ENCODE data around the gene ANKMY1. TPM values are rescaled to one million over a fixed set of nuclear protein-coding genes. Genes with fewer than 3 reads are reported as not detected.

ANKMY1 gene
- total and polyA plus RNA-seq, 2 experiments from 2014 or later, result 9.2 to 11.1 TPM

GRCh38 chr2:240576436-240577205 lies 18.8 kb upstream of the ANKMY1 start:
- H3K4me3 ChIP-seq, result no peak overlapping the region
- H3K79me2 ChIP-seq, result peaks cover 18% of the 10 kb centered on the region
- H3K4me2 ChIP-seq, result no peak overlapping the region
- WGBS (ENCODE audit: low lambda C conversion rate, missing lambda C conversion rate), result 96% methylated on average over 32 of the region's 32 CpGs
- H3K27me3 ChIP-seq, result no peaks in the 10 kb centered on the region
- H3K36me3 ChIP-seq (replicated peaks; ENCODE audit: insufficient read depth, low read depth), result no peaks in the 10 kb centered on the region
- DNase-seq (ENCODE audit: low spot score), result no peak
- no peaks in the 10 kb centered on the region for H3K9me3 ChIP-seq (ENCODE audit: low read depth)
- H3K9me2 ChIP-seq (replicated peaks; ENCODE audit: insufficient read depth), result no peaks in the 10 kb centered on the region
- H3K27ac ChIP-seq, result no peak overlapping the region
- peaks cover 3% of the 10 kb centered on the region for H4K20me1 ChIP-seq (ENCODE audit: insufficient read depth, poor library complexity, severe bottlenecking)
- no peak overlapping the region for H2AFZ ChIP-seq
- H3K4me1 ChIP-seq (ENCODE audit: insufficient read depth), result peaks cover 22% of the 10 kb centered on the region
- TF ChIP-seq EZH2 (IDR thresholded peaks at IDR 0.05; ENCODE audit: borderline replicate concordance) (no peak), EZH2phosphoT487 (IDR thresholded peaks at IDR 0.05; ENCODE audit: low read depth, severe bottlenecking, unreplicated experiment) (no peak)
- TF ChIP-seq, protein P1, sequence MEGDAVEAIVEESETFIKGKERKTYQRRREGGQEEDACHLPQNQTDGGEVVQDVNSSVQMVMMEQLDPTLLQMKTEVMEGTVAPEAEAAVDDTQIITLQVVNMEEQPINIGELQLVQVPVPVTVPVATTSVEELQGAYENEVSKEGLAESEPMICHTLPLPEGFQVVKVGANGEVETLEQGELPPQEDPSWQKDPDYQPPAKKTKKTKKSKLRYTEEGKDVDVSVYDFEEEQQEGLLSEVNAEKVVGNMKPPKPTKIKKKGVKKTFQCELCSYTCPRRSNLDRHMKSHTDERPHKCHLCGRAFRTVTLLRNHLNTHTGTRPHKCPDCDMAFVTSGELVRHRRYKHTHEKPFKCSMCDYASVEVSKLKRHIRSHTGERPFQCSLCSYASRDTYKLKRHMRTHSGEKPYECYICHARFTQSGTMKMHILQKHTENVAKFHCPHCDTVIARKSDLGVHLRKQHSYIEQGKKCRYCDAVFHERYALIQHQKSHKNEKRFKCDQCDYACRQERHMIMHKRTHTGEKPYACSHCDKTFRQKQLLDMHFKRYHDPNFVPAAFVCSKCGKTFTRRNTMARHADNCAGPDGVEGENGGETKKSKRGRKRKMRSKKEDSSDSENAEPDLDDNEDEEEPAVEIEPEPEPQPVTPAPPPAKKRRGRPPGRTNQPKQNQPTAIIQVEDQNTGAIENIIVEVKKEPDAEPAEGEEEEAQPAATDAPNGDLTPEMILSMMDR (IDR thresholded peaks at IDR 0.05; ENCODE audit: poor library complexity), result no peak

- Histone ChIP-seq H3K9me2 (replicated peaks; ENCODE audit: insufficient read depth) (no peaks in the 10 kb centered on the region), H3K36me3 (replicated peaks; ENCODE audit: insufficient read depth, low read depth) (no peaks in the 10 kb centered on the region), H3K79me2 (peaks cover 15% of the 10 kb centered on the region), H2AFZ (no peak overlapping the region), H3K4me3 (no peak overlapping the region), H3K27me3 (no peaks in the 10 kb centered on the region), H3K9me3 (ENCODE audit: low read depth) (no peaks in the 10 kb centered on the region), H3K4me1 (ENCODE audit: insufficient read depth) (peaks cover 22% of the 10 kb centered on the region), H3K4me2 (no peak overlapping the region), H4K20me1 (ENCODE audit: insufficient read depth, poor library complexity, severe bottlenecking) (peaks cover 3% of the 10 kb centered on the region), H3K27ac (no peak overlapping the region)
- TF ChIP-seq EZH2phosphoT487 (IDR thresholded peaks at IDR 0.05; ENCODE audit: low read depth, severe bottlenecking, unreplicated experiment) (no peak), EZH2 (IDR thresholded peaks at IDR 0.05; ENCODE audit: borderline replicate concordance) (no peak)
- TF ChIP-seq, protein P1 (IDR thresholded peaks at IDR 0.05; ENCODE audit: poor library complexity), result no peak
- WGBS (ENCODE audit: low lambda C conversion rate, missing lambda C conversion rate), result 79% methylated on average over 6 of the region's 6 CpGs
- DNase-seq (ENCODE audit: low spot score), result no peak
Measured at GRCh38 chr2:240576036-240576435, 18.2 kb upstream of the ANKMY1 start.

DNA sequence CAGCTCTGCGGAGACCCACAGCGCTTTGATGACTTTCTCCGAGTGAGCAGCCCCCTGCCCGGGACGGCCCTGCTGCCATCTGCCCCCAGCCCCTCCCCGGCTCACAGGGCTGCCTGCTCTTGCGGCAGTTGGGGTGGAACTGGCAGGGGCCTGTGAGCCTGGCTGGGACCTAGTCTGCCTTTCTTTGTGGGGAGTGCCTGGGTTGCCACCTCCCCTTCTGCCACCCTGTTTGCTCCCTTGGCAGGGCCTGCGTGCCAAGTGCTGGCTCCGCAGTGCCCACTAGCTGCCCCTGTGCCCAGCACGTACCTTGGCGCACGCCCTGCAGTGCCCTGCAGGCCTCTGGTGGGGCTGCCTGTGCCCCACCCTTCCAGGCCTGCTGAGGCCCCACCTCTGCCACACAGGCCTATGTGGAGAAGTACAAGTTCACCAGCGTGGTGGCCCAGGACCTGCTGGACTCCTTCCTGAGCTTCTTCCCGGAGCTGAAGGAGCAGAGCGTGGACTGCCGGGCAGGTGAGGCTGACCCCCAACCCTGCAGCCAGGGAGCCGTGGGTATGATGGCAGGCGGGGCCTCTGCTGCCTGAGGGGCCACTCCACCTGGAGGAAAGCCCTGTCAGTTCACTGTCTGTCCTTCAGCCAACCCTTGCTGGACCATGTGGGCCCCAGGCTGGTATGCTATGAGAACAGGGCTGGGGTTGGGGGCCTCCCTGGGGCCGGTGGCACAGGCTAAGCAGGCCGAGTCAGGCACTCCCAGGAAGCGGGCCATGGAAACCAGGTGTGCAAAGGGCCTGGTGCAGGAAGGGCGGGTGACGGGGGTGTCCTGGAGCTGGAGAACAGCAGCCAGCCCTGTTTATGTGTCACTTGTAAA lies 17.5 kb upstream of the ANKMY1 start:
- no peak overlapping the region for H3K4me3 ChIP-seq
- no peak for DNase-seq (ENCODE audit: low spot score)
- no peaks in the 10 kb centered on the region for H3K36me3 ChIP-seq (replicated peaks; ENCODE audit: insufficient read depth, low read depth)
- H3K79me2 ChIP-seq, result peaks cover 15% of the 10 kb centered on the region
- no peak overlapping the region for H2AFZ ChIP-seq
- TF ChIP-seq, protein P1 (IDR thresholded peaks at IDR 0.05; ENCODE audit: poor library complexity), result no peak
- TF ChIP-seq EZH2 (IDR thresholded peaks at IDR 0.05; ENCODE audit: borderline replicate concordance) (no peak), EZH2phosphoT487 (IDR thresholded peaks at IDR 0.05; ENCODE audit: low read depth, severe bottlenecking, unreplicated experiment) (no peak)
- peaks cover 3% of the 10 kb centered on the region for H4K20me1 ChIP-seq (ENCODE audit: insufficient read depth, poor library complexity, severe bottlenecking)
- H3K4me2 ChIP-seq, result no peak overlapping the region
- H3K9me3 ChIP-seq (ENCODE audit: low read depth), result no peaks in the 10 kb centered on the region
- no peaks in the 10 kb centered on the region for H3K27me3 ChIP-seq
- H3K9me2 ChIP-seq (replicated peaks; ENCODE audit: insufficient read depth), result no peaks in the 10 kb centered on the region
- H3K27ac ChIP-seq, result no peak overlapping the region
- 93% methylated on average over 16 of the region's 23 CpGs for WGBS (ENCODE audit: low lambda C conversion rate, missing lambda C conversion rate)
- H3K4me1 ChIP-seq (ENCODE audit: insufficient read depth), result peaks cover 16% of the 10 kb centered on the region

Measured in hepatocyte (in vitro differentiated cells).